Large intestine (tissue), 3 donors: ENCODE data around the gene SLFN11. TPM values are rescaled to one million over a fixed set of nuclear protein-coding genes. Genes with fewer than 3 reads are reported as not detected.
"Not testable (repeated sequence)": the region's sequence is repeated elsewhere in the genome, so short reads cannot be mapped to it uniquely, and the experiment has no call there.

Experiments used
- DNase-seq, 2 donors: peaks; one replicate each; pipeline versions ENCODE4 v3.0.0 to v3.0.0-alpha.2; 2013
- H3K27ac ChIP-seq: one replicate; pipeline ENCODE4 v1.5.1; 2013; ENCODE audit warnings: low read length
- H3K27me3 ChIP-seq: 2 replicates; pipeline ENCODE4 v1.6.1; 2013; ENCODE audit warnings: low read length; ENCODE audit not compliant: control insufficient read depth, insufficient read depth
- H3K36me3 ChIP-seq: 2 replicates; pipeline ENCODE4 v1.6.1; 2013; ENCODE audit warnings: low read length; ENCODE audit not compliant: control insufficient read depth, insufficient read depth
- H3K4me1 ChIP-seq: one replicate; pipeline ENCODE4 v1.6.1; 2013; ENCODE audit warnings: low read length; ENCODE audit not compliant: control insufficient read depth, insufficient read depth
- H3K4me3 ChIP-seq: one replicate; pipeline ENCODE4 v1.5.1; 2013; ENCODE audit warnings: low read length
- H3K9me3 ChIP-seq: one replicate; pipeline ENCODE4 v1.6.1; 2013; ENCODE audit warnings: mild to moderate bottlenecking, low read depth, low read length, moderate library complexity; ENCODE audit not compliant: control insufficient read depth
- WGBS: methylation state at CpG from one replicate; pipeline ENCODE4 v1.1.5; 2013; ENCODE audit warnings: low lambda C conversion rate; ENCODE audit not compliant: insufficient coverage; 5-methylcytosine and 5-hydroxymethylcytosine counted together
- polyA plus RNA-seq: library from polyadenylated mRNA; unstranded; fragments of 120-200 nt; gene quantifications from one replicate; pipeline ENCODE4 v1.2.1, GENCODE V29; 2013

The SLFN11 gene
- polyA plus RNA-seq, 1 donor: 4.1 TPM

- Histone ChIP-seq H3K4me3 (no peak overlapping the region), H3K4me1 (no peaks in the 10 kb centered on the region), H3K9me3 (no peaks in the 10 kb centered on the region), H3K27ac (no peak overlapping the region), H3K36me3 (no peaks in the 10 kb centered on the region), H3K27me3 (peaks cover 2% of the 10 kb centered on the region)
- WGBS: 86% methylated on average over 1 of the region's 1 CpG
- DNase-seq: no peak
These were observed 50.7 kb downstream of the SLFN11 start for GRCh38 chr17:35322749-35323148.

- Histone ChIP-seq H3K4me3 (no peak overlapping the region), H3K27ac (no peak overlapping the region), H3K27me3 (peaks cover 28% of the 10 kb centered on the region), H3K9me3 (no peaks in the 10 kb centered on the region), H3K36me3 (no peaks in the 10 kb centered on the region), H3K4me1 (no peaks in the 10 kb centered on the region)
- WGBS: 81% methylated on average over 2 of the region's 2 CpGs
- DNase-seq: no peak
These were observed 57.5 kb downstream of the SLFN11 start for GRCh38 chr17:35315971-35316370.

- no peaks in the 10 kb centered on the region for H3K9me3 ChIP-seq
- WGBS: no CpG with 5 or more reads among the region's 5 CpGs
- no peak overlapping the region for H3K27ac ChIP-seq
- no peak overlapping the region for H3K4me3 ChIP-seq
- H3K4me1 ChIP-seq: no peaks in the 10 kb centered on the region
- H3K27me3 ChIP-seq: peaks cover 28% of the 10 kb centered on the region
- no peaks in the 10 kb centered on the region for H3K36me3 ChIP-seq
- no peak for DNase-seq
These were observed 58.1 kb downstream of the SLFN11 start for GRCh38 chr17:35315283-35315682.

- Histone ChIP-seq H3K4me1 (no peaks in the 10 kb centered on the region), H3K36me3 (no peaks in the 10 kb centered on the region), H3K27ac (no peak overlapping the region), H3K27me3 (peaks cover 28% of the 10 kb centered on the region), H3K9me3 (no peaks in the 10 kb centered on the region), H3K4me3 (no peak overlapping the region)
- WGBS: no CpG with 5 or more reads among the region's 9 CpGs
- DNase-seq: no peak
These were observed 58.8 kb downstream of the SLFN11 start for GRCh38 chr17:35314415-35315216.

GRCh38 chr17:35313875-35314409, 59.5 kb downstream of the SLFN11 start:
- peaks cover 28% of the 10 kb centered on the region for H3K27me3 ChIP-seq
- H3K36me3 ChIP-seq: no peaks in the 10 kb centered on the region
- no peaks in the 10 kb centered on the region for H3K4me1 ChIP-seq
- no peak for DNase-seq
- H3K27ac ChIP-seq: no peak overlapping the region
- no peak overlapping the region for H3K4me3 ChIP-seq
- WGBS: no CpG with 5 or more reads among the region's 19 CpGs
- no peaks in the 10 kb centered on the region for H3K9me3 ChIP-seq

- Histone ChIP-seq H3K27me3 (peaks cover 26% of the 10 kb centered on the region), H3K27ac (no peak overlapping the region), H3K36me3 (no peaks in the 10 kb centered on the region), H3K4me3 (peak overlapping the region; percentile 0), H3K4me1 (no peaks in the 10 kb centered on the region), H3K9me3 (no peaks in the 10 kb centered on the region)
- no CpG with 5 or more reads among the region's 20 CpGs for WGBS
- peak; percentile 43 to 50 for DNase-seq
These were observed 60.4 kb downstream of the SLFN11 start for GRCh38 chr17:35312790-35313711.

GRCh38 chr17:35312346-35312745, 61.1 kb downstream of the SLFN11 start:
- Histone ChIP-seq H3K4me3 (no peak overlapping the region), H3K4me1 (no peaks in the 10 kb centered on the region), H3K27ac (no peak overlapping the region), H3K27me3 (peaks cover 26% of the 10 kb centered on the region), H3K9me3 (no peaks in the 10 kb centered on the region), H3K36me3 (no peaks in the 10 kb centered on the region)
- no peak for DNase-seq
- 64% methylated on average over 3 of the region's 3 CpGs for WGBS

- not testable (repeated sequence) for H3K4me1 ChIP-seq, H3K27ac ChIP-seq, H3K4me3 ChIP-seq, H3K36me3 ChIP-seq, DNase-seq, H3K9me3 ChIP-seq
- peaks cover 16% of the 10 kb centered on the region for H3K27me3 ChIP-seq
- WGBS: 14% methylated on average over 1 of the region's 3 CpGs
These were observed 64.1 kb downstream of the SLFN11 start for GRCh38 chr17:35309345-35309744.
